DMS153 treated with DMSO at 0.1 percent for 48 hours (cell line): Measurements from ENCODE around the gene GGT7.

Experiments
- DNase-seq: peaks from one replicate; lab custom pipeline; 2025; ENCODE audit not compliant: unreplicated experiment; lab: John Stamatoyannopoulos, UW

The GGT7 gene

GRCh38 chr20:34797012-34797995, 75.4 kb downstream of the GGT7 start:
- DNase-seq, result no peak
